Hematopoietic multipotent progenitor cell treated with erythropoietin and hydrocortisone succinate and interleukin-3 and kit ligand, for 8 days (in vitro differentiated cells): Measurements from ENCODE around the gene HPCAL4.
A peak's percentile ranks its signal among the peaks of the same experiment; 100 is the strongest.

ENCODE experiments used
- DNase-seq: peaks from one replicate; pipeline ENCODE4 v3.0.0-alpha.2; 2015

Gene HPCAL4

DNA sequence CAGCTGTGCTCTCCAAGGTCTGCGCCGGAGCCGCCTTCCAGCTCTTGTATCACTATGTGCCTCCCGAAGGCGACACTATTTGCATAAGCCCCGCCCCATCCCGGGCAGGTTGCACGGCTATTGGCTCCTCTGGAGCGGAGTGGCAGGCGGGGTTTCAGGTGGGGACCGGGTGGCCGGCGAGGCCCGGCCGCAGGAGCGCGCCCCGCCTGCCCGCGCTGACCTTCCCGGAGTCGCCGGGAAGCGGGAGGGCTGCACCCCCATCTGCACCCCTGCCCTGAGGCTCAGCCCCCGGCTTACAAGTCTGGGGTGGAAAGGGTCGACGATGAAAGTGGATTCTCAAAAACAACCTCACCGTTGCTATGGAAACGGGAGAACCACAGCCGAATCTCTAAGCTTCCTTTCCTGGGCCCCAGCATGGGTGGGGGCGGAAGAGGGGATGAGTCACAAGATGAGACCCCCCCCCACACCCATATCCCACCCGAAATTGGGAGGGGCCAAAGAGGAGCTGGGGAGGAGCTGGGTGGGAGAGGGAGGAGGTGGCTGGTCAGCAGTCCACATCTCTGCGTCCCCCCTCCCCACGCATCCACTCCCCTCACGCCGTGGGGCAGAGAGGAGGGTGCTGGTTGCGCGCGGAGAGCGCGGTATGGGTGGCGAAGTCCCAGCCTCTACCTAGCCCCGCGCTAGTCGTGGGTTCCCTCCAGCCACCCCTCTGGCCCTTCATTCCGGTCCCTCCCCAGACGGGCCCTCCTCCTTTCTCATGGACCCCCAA, at the start of gene HPCAL4:
HPCAL4 (minus strand) TSS at position 51 of the 769 bp plus-strand sequence. CDS start 6,830 bp downstream, outside the sequence.
- DNase-seq: peak; percentile 87

DNA sequence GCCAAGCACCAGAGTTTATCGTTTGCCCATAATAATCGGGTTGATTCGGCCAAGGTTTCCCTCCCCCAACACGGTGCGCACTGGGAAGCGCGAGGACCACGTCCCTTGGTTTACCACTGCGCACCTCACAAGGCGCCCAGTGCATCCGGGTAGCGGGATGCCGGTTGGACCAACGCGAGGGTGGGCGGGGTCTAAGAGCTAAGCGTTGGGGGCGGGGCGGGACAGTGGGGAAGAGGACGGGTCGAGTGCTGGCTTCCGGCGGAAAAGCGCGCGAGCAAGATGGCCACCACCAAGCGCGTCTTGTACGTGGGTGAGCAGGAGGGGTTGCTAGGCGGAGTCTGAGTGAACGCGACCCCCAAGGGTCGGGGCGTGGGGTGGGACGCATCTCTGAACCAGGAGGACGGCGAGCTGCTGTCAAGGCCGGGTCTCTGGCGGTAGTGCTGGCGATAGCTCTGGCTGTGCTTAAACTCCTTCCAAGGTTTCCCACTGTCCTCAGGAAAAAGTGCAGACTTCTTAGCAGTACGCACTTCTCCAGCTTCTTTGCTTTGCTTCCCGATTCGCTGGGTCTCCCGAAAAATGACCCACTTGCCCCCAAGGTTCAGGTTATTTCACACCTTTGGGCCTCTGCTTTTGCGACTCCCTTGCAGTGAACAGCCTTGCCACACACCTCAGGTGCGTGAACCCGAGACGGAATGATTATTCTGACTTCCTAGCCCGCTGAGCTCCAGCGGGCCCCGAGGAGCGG, 47.6 kb upstream of the HPCAL4 start, which contains the start of gene PPIE:
PPIE (plus strand) TSS at position 261 of the 745 bp plus-strand sequence; CDS start at position 280, 19 bp downstream.
- DNase-seq: peak; percentile 95

DNA sequence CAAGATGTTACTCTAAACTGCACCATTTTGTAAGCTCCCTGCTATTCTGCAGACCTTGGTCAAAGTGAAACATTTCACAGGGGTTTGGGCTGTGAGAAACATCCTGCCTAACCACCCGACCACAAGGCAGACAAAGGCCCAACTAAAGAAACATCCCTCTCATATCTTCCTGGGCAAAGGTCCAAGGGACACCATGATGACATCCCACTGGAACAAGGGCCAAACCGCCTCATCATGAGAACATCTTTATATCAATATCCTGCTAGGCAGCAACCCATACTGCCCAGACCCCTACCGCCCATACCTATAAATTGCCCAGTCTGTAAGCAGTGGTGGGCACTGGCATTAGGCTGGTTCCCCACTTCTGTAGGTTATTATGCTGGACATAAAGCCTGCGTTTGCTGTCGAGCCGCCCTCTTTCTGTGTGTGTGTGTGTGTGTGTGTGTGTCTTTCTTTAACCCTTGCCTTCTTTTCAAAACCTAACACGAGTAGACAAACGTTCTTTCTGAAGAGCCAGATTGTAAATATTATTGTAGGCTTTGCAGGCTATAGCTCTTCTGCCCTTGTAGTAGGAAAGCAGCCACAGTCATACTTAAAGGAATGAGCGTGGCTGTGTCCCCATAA, 46.4 kb upstream of the HPCAL4 start:
- no peak for DNase-seq

DNA sequence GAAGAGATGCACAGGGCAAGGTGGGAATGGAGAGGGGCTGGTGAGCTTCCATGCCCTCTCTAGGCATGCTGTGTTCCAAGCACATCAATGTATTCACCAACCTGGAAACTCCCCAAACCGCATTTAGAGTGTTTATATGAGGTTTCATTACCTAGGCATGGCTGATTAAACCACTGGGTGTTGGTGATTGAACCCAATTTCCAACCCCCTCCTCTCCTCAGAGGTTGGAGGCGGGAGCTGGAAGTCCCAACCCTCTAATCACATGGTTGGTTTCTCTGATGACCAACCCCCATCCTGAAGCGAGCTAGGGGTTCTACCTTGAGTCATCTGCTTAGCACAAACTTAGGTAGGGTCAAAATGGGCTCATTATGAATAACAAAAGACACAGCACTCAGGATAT, 44.5 kb upstream of the HPCAL4 start:
- DNase-seq: no peak

DNA sequence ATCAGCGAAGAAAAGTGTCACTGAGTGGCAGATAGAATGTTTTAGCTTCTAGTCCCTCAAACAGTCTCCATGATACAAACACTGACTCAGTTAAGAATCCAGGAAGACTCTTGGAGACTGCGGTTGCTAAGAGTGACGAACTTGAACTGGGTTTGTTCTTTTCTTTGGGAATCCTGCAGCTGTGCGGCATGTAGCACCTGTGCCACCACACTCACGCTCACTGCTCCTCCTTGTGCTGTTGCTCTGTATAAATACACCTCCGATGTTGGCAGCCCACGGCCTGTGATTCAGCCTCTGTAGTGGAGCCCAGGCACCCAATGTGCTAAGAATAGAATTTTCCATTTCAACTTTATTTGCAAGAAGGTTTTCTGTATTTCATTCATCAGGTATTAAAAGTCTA, 41.9 kb upstream of the HPCAL4 start:
- DNase-seq: no peak

DNA sequence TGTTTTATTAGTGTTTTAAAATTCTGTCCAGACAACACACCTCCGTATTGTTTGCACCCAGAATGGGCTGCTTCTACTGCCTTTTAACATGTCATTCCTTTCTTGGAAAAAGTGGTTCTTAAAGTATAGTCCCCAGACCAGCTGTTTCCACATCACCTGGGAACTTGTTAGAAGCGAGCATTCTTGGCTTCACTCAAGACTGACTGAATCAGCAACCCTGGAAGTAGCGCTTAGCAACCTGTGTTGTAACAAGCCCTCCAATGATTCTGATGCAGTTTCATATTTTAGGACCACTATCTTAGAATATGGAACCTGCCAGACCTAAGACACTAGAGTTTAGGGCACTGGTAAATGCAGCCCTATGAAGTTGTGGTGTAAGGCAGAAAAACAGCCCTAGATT, 41.5 kb upstream of the HPCAL4 start:
- no peak for DNase-seq

DNA sequence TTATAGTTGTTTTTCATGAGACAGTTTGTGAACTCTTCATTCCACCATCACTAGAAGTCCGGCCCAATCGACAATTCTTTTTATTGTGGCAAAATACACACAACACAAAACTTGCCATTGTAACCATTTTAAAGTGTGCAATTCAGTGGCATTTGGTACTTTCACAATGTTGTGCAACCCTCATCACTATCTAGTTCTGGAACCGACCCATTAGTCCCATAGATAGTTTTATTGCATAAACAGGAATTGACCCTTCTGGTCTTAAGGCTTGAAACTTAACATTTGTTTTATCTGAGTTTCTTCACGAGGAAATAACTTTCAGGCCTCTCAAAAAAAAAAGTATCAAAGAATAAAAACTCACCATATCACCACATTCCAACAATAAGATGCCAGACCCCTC, 38.6 kb upstream of the HPCAL4 start:
- no peak for DNase-seq

DNA sequence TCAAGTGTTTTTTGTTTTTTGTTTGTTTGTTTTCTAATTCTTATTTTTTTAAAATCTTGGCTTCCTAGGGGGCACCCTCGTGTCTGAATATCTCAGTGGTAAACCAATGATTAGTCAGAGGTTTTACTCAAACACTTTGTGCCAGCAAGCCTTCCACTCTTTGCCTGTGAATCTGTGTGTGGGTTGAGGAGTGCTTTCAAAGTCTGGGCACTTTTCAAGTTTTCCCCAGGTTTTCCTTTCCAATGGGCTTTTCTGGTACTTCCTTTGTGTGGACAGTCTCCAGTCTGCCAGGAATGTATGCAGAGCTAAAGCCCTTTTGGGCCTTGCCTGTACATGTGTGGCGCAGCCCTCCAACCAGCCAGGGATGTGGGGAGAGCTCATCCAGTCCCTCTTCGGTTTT, 37.8 kb upstream of the HPCAL4 start:
- no peak for DNase-seq

DNA sequence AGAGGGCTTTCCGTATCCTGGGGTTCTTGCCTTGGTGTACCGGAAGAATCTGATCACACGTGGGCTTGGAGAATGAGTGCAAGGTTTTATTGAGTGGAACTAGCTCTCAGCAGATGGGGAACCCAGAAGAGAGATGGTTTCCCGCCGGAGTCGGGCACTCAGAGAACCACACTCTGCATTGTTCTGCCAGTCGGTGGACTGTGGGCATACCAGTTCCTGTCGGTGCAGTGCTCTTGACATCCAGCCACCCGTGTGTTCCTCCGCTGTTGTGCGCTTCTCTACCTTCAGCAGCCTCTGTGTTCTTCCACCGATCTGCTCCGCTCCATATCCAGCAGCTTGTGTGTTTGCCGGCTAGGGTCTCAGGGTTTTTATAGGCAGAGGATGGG, 36.7 kb upstream of the HPCAL4 start:
- DNase-seq: no peak

DNA sequence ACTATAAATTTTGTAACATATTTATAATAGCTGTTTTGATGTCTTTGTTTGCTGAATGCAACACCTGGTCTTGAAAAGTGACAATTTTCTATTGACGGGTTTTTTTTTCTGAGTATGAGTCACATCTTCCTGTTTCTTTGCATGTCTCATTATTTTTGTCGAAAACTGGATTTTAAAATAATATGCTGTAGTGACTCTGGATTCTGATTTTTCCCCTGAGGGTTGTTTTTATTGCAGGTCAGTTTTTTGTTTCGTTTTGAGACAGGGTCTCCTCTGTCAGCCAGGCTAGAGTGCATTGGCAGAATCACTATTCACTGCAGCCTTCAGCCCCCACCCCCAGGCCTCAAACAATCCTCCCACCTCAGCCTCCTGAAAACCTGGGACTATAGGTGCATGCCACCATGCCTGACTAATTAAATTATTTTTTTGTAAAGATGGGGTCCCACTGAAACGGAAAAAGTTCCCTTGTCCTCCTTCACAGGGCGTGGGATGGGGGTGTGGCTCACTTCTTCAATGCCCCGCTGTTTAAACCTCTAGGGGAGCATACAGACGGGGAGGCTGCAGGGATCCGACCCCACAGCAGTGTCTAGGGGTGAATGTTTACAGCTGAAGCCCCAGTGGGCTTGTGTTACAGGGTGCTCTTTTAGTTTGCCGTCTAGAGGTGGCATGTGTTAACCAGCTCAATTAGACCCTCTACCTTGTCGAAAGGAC, 36.1 kb upstream of the HPCAL4 start:
- DNase-seq: no peak

DNA sequence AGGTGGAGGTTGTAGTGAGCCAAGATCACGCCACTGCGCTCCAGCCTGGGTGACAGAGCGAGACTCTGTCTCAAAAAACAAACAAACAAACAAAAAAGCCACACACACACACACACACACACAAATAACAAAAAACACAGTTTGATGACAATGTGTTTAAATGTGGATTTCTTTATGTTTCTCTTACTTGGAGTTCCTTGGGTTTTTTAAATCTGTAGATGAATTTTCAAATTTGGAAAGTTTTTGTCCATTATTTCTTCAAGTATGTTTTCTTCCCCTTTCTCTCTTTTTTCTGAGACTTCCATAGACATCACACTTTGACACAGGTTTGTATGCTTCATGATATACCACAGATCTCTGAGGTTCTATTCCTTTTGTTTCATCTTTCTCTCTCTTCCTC, 35.4 kb upstream of the HPCAL4 start:
- no peak for DNase-seq

DNA sequence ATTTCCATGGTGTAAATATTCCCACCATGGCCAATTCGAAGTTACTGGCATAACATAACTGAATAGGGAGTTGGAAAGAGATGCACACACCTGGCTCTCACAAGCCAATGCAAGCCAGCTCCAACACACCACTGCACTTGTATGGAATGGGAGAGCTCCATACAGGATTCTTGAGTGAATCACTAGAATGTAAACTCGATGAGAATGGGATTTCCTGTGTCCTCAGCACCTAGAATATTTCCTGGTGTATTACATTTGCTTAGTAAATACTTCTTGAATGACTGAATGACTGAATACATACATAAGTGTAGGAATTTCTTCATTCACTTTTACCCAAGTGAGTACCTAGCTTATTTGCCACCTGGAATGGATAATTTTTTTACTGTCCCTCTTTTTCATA, 31.3 kb upstream of the HPCAL4 start:
- DNase-seq: no peak

DNA sequence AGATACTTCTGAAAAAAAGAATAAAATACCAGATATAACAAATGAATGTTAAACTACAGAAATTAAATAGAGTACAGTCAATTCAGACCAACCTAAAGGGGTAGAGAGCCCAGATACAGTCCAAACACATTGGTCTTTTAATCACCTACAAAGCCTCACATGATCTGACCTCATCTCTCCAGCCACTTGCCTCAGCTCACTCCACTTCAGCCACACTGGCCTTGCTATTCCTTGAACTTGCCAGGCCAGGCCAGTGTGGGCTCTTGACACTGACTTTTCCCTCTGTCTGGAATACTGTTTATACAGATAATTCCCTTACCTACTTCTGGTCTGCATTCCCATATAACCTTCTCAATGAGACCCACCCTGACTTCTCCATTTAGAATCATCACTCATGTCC, 30.4 kb upstream of the HPCAL4 start:
- DNase-seq: no peak

DNA sequence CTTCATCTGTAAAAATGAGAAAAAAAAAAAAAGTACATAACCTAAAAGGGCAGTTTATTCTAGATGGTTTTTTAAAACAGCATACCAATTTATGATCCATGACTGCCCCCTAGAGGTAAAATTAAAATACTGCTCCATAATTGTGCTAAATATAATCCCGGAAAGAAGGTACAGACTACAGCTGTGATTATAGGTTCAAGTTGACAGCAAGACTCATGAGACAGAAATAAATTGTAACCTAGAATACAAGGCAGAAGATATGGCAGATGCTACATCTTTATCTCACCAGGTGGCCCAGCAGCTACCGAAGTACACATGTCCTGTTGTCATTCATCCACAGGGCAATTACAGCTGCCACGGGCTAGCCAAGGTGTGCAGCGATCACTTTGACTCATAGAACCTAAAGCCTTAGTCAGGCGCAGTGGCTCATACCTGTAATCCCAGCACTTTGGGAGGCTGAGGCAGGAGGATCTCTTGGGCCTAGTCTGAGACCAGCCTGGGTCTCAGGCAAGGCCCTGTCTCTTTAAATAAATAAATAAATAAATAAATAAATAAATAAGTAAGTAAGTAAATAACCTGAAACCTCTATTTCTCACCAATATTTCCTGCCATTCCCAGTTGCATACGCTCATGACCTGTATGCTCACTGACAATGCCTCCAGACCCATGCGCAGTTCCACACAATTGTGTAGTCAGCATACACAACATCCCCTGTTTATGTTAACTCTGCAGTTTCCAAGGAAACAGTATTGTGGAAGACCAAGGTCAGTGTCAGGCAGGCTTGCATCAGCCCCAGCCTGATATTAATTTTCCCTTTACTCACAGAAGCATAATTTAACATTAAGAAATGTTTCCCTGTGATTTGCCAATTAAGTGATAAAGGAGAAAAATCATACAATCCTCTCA, 29.1 kb upstream of the HPCAL4 start:
- peak; percentile 75 for DNase-seq

DNA sequence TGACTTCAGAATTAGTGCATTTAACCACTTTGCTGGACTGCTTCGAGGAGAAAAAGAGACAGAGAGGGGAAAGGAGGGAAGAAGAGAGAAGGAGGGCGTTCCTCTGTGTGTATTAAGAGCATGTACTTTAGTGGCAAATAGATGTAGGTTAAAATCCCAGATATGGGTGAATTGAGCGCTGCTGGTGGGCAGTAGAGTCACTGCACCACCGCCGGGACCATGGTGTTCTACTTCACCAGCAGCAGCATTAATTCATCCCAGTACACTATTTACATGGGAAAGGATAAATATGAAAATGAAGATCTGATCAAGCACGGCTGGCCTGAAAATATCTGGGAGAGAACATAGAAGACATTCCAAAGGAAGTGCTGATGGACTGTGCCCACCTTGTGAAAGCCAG, 26.6 kb upstream of the HPCAL4 start:
- no peak for DNase-seq

DNA sequence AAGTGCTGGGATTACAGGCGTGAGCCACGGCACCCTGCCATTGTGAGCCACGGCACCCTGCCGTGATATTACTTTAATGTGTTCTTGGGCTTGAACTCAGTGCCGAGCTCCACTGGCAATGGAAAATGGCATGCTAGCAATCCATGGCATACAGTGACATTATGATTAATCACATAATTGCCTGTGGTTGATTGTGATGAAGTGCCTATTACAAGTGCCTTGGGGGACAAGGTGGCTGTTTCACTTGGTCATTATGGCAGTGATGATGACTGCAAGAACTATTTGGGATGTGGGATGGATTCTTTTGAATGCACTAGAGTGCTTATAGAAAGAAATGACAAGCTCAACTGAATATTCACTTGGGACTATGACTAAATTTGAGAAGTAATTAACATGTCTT, 22.3 kb upstream of the HPCAL4 start:
- DNase-seq: no peak

DNA sequence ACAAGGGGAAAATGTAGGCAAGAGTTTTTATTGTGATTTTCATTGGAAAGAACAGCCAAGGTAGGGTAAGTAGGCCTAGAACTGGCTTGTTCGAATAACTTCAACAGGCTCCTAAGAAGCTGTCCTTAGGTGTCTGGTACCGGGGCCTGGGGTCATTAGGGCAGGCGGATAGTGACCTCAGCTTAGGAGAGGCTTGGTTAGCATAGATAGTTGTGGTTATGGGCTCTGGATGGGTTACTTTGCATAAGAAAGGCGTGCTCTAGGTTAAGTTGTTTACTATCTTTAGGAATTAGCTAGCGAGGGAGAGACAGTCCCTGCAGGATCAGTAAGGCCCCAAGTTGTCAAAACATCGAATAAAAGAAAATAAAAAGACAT, 20.7 kb upstream of the HPCAL4 start:
- DNase-seq: no peak

DNA sequence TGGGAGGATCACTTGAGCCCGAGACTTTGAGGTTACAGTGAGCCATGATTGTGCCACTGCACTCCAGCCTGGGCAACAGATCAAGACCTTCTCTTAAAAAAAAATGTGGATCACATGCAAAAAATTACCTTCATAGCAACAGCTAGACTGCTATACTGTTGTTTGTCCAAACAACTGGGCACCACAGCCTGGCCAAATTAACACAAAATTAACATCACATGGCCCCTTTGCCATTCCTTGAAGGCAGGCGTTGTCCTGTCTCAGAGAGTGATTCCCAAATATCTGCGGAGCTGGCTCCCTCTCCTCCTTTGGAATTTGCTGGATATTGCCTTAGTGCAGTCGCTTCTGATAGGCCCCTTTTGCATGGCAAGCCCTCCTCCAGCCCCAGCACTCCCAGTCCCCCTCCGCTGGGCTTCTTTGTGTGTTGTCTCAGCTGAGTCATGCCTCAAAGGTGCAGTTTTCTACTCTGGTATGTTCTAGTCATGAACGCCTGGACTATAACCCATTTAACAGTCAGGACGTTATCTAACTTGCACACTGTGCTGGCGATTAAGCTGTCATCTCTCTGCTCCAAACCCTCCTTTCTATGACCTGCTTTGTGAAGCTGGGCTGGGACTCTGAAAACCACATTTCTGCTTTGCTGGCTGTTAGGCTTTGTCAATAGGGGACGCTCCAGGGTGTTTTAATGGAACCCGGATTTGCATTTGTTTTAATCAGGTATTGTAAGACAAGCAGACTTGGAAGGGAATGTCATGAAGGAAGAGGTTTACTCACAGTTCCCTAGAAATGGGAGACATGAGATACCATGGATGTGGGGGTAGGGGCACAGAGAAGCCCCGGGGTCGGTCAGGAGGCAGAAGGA, 20.1 kb upstream of the HPCAL4 start:
- peak; percentile 89 for DNase-seq

DNA sequence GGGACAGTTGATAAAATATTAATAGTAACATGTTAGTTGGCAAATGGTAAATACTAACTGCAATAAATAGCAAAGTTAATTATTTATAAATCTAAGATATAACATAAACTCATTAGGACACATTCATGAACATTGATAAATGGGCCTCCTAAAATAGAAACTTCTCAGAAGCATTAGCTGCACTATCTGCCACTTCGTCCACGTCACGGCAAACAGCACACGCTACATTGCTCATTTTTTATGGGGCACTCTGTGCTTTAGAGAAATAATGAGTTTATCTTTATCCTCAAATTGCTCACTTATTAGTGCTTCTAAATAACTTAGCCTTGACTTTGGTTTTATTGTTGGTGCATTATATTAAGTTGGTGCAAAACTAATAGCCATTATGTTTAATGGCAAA, 16.3 kb upstream of the HPCAL4 start:
- DNase-seq: no peak

DNA sequence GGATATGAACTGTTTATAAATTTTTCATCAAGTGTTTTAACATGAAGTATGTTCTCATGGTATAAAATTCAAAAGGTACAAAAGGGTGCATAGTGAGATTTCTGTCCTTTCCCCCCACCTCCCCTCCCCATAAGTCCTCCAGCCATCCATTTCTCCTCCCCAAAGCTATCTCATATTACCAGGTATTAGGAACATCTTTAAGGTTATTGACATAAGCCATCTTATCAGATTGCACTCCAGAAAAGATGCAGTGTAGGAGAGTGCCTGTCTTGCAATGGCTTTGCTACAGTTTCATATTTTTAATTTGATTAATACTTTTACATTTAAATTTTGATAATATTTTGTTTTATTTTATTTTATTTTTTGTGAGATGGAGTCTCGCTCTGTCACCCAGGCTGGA, 13.5 kb upstream of the HPCAL4 start:
- no peak for DNase-seq

DNA sequence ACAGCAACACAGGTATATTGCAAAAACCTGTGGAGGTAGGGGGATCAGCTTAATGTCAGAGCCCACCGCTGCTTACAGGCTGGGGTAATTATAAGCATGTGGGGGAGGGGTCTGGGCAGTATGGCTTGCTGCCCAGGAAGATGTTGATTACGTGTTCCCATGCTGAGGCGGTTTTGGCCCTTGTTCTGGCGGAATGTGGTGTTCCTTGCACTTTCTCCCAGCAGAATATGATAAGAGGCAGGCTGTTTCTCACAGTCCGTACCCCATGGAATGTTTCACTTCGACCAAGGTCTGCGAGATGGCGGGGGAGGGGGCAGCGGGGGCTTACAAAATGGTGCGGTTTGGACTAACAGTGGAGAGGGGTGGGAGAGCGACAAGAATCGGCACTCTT, 9.8 kb upstream of the HPCAL4 start:
- no peak for DNase-seq
